SH-SY5Y (cell line): Measurements from ENCODE around the gene RRP9.

Experiments used
- GATA2 ChIP-seq: IDR thresholded peaks from 2 replicates; pipeline ENCODE4 v1.6.1; 2011; ENCODE audit warnings: mild to moderate bottlenecking, low read depth, low read length
- GATA3 ChIP-seq: IDR thresholded peaks from 2 replicates; pipeline ENCODE4 v1.6.1; 2011; ENCODE audit warnings: low read depth, mild to moderate bottlenecking, low read length, moderate library complexity

- TF ChIP-seq GATA2 (no peak), GATA3 (no peak)
Observed at GRCh38 chr3:51916418-51916817, 25.3 kb downstream of the RRP9 start.
